ENCODE measurements around the gene SMPDL3B.
A peak's percentile ranks its signal among the peaks of the same experiment; 100 is the strongest.

The SMPDL3B gene

DNA sequence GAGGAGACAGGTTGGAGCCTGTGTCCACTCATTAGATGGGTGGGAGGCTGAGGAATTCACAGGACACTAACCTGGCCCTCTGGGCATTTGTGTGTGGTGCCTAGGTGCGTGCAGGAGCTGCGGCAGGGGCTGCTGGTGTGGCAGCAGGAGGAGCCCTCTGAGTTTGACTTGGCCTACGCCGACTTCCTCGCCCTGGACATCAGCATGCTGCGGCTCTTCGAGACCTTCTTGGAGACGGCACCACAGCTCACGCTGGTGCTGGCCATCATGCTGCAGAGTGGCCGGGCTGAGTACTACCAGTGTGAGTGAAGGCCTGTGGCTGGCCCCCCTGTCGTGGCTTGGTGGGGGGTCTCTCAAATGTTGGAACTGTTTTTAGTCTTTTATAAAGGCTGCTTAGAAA lies 28.6 kb downstream of the SMPDL3B start:
- TF ChIP-seq CTCF (conservative IDR thresholded peaks at IDR 0.05) = no peak
- no peak overlapping the region for H3K27ac ChIP-seq

DNA sequence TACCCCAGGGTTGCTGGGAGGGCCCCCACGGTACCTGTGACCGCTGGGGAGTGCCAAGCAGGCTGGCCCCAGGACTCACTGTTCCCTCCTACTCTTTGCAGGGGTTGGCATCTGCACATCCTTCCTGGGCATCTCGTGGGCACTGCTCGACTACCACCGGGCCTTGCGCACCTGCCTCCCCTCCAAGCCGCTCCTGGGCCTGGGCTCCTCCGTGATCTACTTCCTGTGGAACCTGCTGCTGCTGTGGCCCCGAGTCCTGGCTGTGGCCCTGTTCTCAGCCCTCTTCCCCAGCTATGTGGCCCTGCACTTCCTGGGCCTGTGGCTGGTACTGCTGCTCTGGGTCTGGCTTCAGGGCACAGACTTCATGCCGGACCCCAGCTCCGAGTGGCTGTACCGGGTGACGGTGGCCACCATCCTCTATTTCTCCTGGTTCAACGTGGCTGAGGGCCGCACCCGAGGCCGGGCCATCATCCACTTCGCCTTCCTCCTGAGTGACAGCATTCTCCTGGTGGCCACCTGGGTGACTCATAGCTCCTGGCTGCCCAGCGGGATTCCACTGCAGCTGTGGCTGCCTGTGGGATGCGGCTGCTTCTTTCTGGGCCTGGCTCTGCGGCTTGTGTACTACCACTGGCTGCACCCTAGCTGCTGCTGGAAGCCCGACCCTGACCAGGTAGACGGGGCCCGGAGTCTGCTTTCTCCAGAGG lies 31.8 kb downstream of the SMPDL3B start:
- TF ChIP-seq CTCF (conservative IDR thresholded peaks at IDR 0.05) = no peak
- H3K27ac ChIP-seq = no peak overlapping the region

DNA sequence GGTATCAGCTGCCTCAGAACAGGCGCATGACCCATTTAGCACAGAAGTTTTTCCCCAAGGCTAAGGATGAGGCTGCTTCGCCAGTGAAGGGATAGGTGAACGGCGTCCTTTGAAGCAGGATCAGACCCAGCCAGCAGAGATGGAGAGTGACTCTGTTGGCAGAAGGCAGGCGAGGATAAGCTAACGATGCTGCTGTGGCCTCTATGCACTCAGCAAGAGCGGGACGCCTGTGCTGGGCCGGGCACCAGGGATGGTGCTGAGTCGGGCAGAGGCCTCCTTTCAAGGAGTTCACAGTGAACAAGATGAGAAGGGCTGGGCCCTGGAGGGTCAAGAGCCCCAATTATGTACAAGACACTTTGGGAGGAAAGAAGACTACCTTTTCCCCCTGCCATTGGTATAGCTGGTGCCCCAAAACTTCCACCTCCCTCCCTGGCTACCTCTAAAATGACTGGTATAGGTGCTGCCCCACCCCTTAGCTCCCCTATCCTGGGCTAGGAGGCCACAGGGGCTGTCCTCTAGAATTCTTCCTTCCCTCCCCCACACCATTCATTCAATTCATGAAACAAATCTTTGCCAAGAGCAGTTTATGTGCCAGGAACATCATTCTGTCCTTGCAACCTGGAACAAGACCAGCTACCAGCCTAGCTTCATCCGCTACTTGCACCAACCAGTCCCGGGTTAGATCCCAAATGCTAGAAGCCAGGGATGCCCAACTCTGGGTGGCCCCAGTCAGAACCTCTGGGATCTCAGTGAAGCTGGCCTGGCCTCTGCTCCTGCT lies 32.5 kb downstream of the SMPDL3B start:
- TF ChIP-seq CTCF (conservative IDR thresholded peaks at IDR 0.05) = no peak
- no peak overlapping the region for H3K27ac ChIP-seq

GRCh38 chr1:27967884-27968466 lies 33.2 kb downstream of the SMPDL3B start:
- H3K27ac ChIP-seq = no peak overlapping the region
- no peak for TF ChIP-seq CTCF (conservative IDR thresholded peaks at IDR 0.05)

DNA sequence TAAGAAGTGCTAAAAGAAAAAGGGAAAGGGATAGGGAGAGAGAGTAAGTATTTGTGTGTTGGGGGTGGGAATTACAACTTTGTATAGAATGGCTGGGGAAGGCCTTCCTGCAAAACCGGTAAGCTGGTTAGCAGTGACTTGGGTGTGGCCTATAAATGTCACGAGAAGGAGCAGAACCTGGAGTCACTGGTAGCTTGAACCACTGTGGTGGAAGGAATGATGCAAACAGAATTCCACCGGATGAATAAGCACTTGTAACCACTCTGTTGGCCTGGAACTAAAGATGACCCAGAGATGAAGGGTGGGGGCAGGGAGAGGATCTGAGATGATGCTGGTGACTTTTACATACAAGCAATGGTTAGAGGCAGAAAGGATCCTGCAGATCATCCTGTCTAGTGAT lies 33.9 kb downstream of the SMPDL3B start:
- TF ChIP-seq CTCF (conservative IDR thresholded peaks at IDR 0.05) = no peak
- H3K27ac ChIP-seq = no peak overlapping the region

GRCh38 chr1:27970401-27970800 lies 35.6 kb downstream of the SMPDL3B start:
- peak overlapping the region; percentile 46; the same call in 1 of the 2 replicates for H3K27ac ChIP-seq
- no peak for TF ChIP-seq CTCF (conservative IDR thresholded peaks at IDR 0.05)

DNA sequence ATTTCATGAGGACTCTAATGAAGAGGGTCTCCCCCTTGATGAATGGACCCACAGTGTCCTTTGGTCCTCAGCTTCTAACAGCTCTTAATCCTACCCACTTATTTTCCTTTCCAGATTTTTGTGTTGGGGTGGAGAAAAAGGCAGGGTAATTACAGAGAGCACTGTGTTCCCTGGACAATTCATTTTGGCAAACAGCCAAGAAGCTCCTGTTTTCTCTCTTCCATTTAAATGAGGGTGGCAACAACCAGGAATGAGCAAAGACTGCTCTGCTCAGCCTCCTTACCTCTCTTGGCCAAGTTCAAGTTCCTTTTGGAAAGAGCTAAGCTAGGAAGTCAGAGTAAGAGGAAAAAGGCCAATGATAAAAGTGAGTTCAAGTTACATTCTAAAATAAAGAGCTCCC lies 36.9 kb downstream of the SMPDL3B start:
- TF ChIP-seq CTCF (conservative IDR thresholded peaks at IDR 0.05) = no peak

More for the DNA sequence above, 36.9 kb downstream of the SMPDL3B start:
- peak overlapping the region; percentile 46 for H3K27ac ChIP-seq

Measured in VCaP (cell line).